ENCODE data around the gene SCIN.

- TF ChIP-seq TAF1 (IDR thresholded peaks at IDR 0.05; ENCODE audit: borderline replicate concordance, insufficient read depth, low read length) (no peak), REST (IDR thresholded peaks at IDR 0.05; ENCODE audit: insufficient read depth in 1 of 2, low read depth in 2 of 2, low read length in 2 of 2) (no peak), SIN3A (IDR thresholded peaks at IDR 0.05; ENCODE audit: borderline replicate concordance, insufficient read depth, low read length) (no peak), POLR2AphosphoS5 (IDR thresholded peaks at IDR 0.05; ENCODE audit: low read depth, low read length) (no peak)
These were observed 79.6 kb downstream of the SCIN start for GRCh38 chr7:12650080-12650479.
